GM18873 (cell line): Measurements from ENCODE around the gene TSHZ1.

Experiments
- ATAC-seq: cut with Tn5 transposase; IDR thresholded peaks from one replicate; pipeline ENCODE4 v1.9.1; 2021; ENCODE audit warnings: mild to moderate bottlenecking, moderate library complexity, moderate number of reproducible peaks; ENCODE audit not compliant: unreplicated experiment, low FRiP score

TSHZ1 gene

GRCh38 chr18:75218065-75218923 lies 7.7 kb downstream of the TSHZ1 start:
- ATAC-seq: no peak

GRCh38 chr18:75219745-75220375 lies 9.3 kb downstream of the TSHZ1 start:
- ATAC-seq: no peak

- no peak for ATAC-seq
Observed at GRCh38 chr18:75220551-75221355, 10.2 kb downstream of the TSHZ1 start.

- no peak for ATAC-seq
Observed at GRCh38 chr18:75221397-75221796, 10.8 kb downstream of the TSHZ1 start.

- no peak for ATAC-seq
Observed at GRCh38 chr18:75221897-75222296, 11.3 kb downstream of the TSHZ1 start.

GRCh38 chr18:75222407-75222806 lies 11.8 kb downstream of the TSHZ1 start:
- no peak for ATAC-seq

GRCh38 chr18:75223687-75224347 lies 13.2 kb downstream of the TSHZ1 start:
- no peak for ATAC-seq

GRCh38 chr18:75226286-75226955 lies 15.8 kb downstream of the TSHZ1 start:
- no peak for ATAC-seq

GRCh38 chr18:75226956-75227316 lies 16.3 kb downstream of the TSHZ1 start:
- no peak for ATAC-seq

- no peak for ATAC-seq
Observed at GRCh38 chr18:75227535-75228296, 17.1 kb downstream of the TSHZ1 start.

GRCh38 chr18:75228967-75229366 lies 18.4 kb downstream of the TSHZ1 start:
- ATAC-seq: no peak

- no peak for ATAC-seq
Observed at GRCh38 chr18:75229437-75229836, 18.8 kb downstream of the TSHZ1 start.

GRCh38 chr18:75230163-75231052 lies 19.8 kb downstream of the TSHZ1 start:
- ATAC-seq: no peak

- ATAC-seq: no peak
Observed at GRCh38 chr18:75231053-75231406, 20.4 kb downstream of the TSHZ1 start.

GRCh38 chr18:75234901-75235300 lies 24.3 kb downstream of the TSHZ1 start:
- no peak for ATAC-seq

GRCh38 chr18:75235896-75236295 lies 25.3 kb downstream of the TSHZ1 start:
- ATAC-seq: no peak

GRCh38 chr18:75238100-75238499 lies 27.5 kb downstream of the TSHZ1 start:
- ATAC-seq: no peak

- ATAC-seq: no peak
Observed at GRCh38 chr18:75238786-75239185, 28.2 kb downstream of the TSHZ1 start.

- ATAC-seq: no peak
Observed at GRCh38 chr18:75240433-75240832, 29.8 kb downstream of the TSHZ1 start.
